Esophagus muscularis mucosa (tissue), 4 donors: ENCODE data around the gene ADD2. TPM values are rescaled to one million over a fixed set of nuclear protein-coding genes. Genes with fewer than 3 reads are reported as not detected.

Experiments
- DNase-seq: peaks from one replicate; pipeline ENCODE4 v3.0.0-alpha.2; 2017; ENCODE audit errors: extremely low spot score
- H3K27ac ChIP-seq, 4 donors: fragments of 200-600 bp; sonication (generic); replicated peaks in 1 of 4; 1 replicate in 3 of 4; 2 replicates in 1 of 4; pipeline ENCODE4 v1.5.1; 2016 to 2019; ENCODE audit warnings: mild to moderate bottlenecking in 1 of 4
- H3K27me3 ChIP-seq, 4 donors: fragments of 200-600 bp; sonication (generic); one replicate each; pipeline versions ENCODE4 v1.5.1 to v1.6.0; 2016 to 2019
- H3K36me3 ChIP-seq, 4 donors: fragments of 200-600 bp; sonication (generic); one replicate each; pipeline ENCODE4 v1.5.1; 2016 to 2019
- H3K4me1 ChIP-seq, 4 donors: fragments of 200-600 bp; sonication (generic); one replicate each; pipeline ENCODE4 v1.5.1; 2016 to 2019
- H3K4me3 ChIP-seq, 4 donors: fragments of 200-600 bp; sonication (generic); 1 replicate in 2 of 4; 2 replicates in 2 of 4; pipeline ENCODE4 v1.5.1; 2016 to 2019; ENCODE audit warnings: mild to moderate bottlenecking in 4 of 4, moderate library complexity in 1 of 4
- H3K9me3 ChIP-seq, 4 donors: fragments of 200-600 bp; sonication (generic); 1 replicate in 3 of 4; 2 replicates in 1 of 4; pipeline ENCODE4 v1.5.1; 2016 to 2019
- EP300 ChIP-seq: sonication (generic); formaldehyde crosslinking; IDR thresholded peaks from one replicate; pipeline ENCODE4 v1.6.1; 2017; ENCODE audit warnings: antibody characterized with exemption
- POLR2A ChIP-seq: fragments of 450-650 bp; IDR thresholded peaks from one replicate; pipeline ENCODE4 v1.6.1; 2017; ENCODE audit warnings: antibody characterized with exemption, moderate library complexity, mild to moderate bottlenecking, low read depth
- POLR2AphosphoS5 ChIP-seq, 2 donors: sonication (generic); formaldehyde crosslinking; IDR thresholded peaks; one replicate each; pipeline ENCODE4 v1.6.1; 2017; ENCODE audit warnings: antibody characterized with exemption in 2 of 2
- WGBS: methylation state at CpG from one replicate; pipeline ENCODE4 v1.1.5; 2018; 5-methylcytosine and 5-hydroxymethylcytosine counted together
- intact Hi-C: fragments of 100-400 bp; cut with DNase I; formaldehyde crosslinking; loops from one replicate; pipeline ENCODE4 v1.15.1; 2023
- total RNA-seq, 4 donors: library from RNA; depleted of rRNA; stranded (reverse); fragments of >200 nt; gene quantifications; one replicate each; pipeline versions ENCODE4 v1.1.0 to v1.2.1, GENCODE V29; 2016
- TF ChIP-seq, protein P1 (sequence below), 3 experiments: fragments of 200-600 bp in 2 of 3; fragments of 450-650 bp in 1 of 3; sonication (generic) in 2 of 3; IDR thresholded peaks; one replicate each; pipeline ENCODE4 v1.5.1; 2017 to 2019; ENCODE audit warnings: antibody characterized with exemption in 3 of 3, mild to moderate bottlenecking in 2 of 3, moderate library complexity in 1 of 3

Gene ADD2
- total RNA-seq, 4 donors from 2014 or later: 2.5 to 8.6 (median 5.0) TPM

DNA sequence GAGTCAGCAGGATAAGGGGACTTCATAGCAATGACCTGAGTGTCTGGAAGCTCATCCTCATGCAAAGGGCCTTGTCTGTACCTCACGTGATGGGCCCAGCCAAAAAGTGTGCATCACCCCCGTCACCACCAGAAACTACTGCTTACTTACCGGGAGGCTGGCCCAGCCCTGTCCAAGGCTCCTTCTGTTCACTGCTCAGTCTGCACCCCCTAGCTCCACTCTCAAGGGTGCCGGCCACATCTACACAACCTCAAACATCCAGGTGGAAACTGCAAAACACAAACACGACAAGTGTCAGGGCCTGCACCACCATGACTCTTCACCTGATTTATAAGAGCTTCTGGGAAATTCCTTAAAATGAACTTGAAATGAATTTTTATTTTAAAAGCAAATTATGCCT is 55.1 kb downstream of the ADD2 start:
- no peak overlapping the region for H3K4me3 ChIP-seq
- WGBS: 100% methylated on average over 4 of the region's 5 CpGs
- TF ChIP-seq, protein P1, sequence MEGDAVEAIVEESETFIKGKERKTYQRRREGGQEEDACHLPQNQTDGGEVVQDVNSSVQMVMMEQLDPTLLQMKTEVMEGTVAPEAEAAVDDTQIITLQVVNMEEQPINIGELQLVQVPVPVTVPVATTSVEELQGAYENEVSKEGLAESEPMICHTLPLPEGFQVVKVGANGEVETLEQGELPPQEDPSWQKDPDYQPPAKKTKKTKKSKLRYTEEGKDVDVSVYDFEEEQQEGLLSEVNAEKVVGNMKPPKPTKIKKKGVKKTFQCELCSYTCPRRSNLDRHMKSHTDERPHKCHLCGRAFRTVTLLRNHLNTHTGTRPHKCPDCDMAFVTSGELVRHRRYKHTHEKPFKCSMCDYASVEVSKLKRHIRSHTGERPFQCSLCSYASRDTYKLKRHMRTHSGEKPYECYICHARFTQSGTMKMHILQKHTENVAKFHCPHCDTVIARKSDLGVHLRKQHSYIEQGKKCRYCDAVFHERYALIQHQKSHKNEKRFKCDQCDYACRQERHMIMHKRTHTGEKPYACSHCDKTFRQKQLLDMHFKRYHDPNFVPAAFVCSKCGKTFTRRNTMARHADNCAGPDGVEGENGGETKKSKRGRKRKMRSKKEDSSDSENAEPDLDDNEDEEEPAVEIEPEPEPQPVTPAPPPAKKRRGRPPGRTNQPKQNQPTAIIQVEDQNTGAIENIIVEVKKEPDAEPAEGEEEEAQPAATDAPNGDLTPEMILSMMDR (IDR thresholded peaks at IDR 0.05): no peak
- TF ChIP-seq POLR2AphosphoS5 (IDR thresholded peaks at IDR 0.05): no peak
- TF ChIP-seq EP300: no peak
- no peak for TF ChIP-seq POLR2A

DNA sequence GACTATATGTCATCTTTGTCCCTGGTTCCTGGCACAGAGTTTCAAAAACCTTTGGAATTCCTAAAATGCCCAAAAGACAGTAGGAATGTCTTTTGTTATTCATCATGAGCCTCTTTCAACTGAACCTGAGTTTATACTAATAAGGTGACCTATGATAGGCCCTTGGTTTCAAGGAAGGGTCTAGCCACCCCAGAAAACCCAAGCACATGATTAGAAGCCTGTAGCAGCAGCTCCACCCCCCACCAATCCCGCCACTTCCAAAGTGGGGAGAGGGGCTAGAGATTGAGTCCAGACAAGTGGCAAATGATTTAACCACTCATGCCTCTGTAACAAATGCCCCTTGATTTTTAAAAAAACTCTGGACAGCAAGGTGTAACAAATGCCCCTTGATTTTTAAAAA is 56.8 kb downstream of the ADD2 start:
- Histone ChIP-seq H3K36me3 (no peaks in the 10 kb centered on the region), H3K27ac (no peak overlapping the region), H3K4me3 (no peak overlapping the region), H3K27me3 (no peaks in the 10 kb centered on the region), H3K9me3 (no peaks in the 10 kb centered on the region), H3K4me1 (peaks cover 0 to 4% (median 0%) of the 10 kb centered on the region in 4 donors)
- no peak for DNase-seq
- TF ChIP-seq EP300 (no peak), POLR2A (no peak), POLR2AphosphoS5 (IDR thresholded peaks at IDR 0.05) (no peak)
- TF ChIP-seq, protein P1 (IDR thresholded peaks at IDR 0.05): no peak
- intact Hi-C loops: no loop called here
- 100% methylated on average over 1 of the region's 1 CpG for WGBS

More for the DNA sequence above, 55.1 kb downstream of the ADD2 start:
- H3K4me1 ChIP-seq: peaks cover 0 to 9% (median 0%) of the 10 kb centered on the region in 4 donors
- H3K9me3 ChIP-seq: no peaks in the 10 kb centered on the region
- H3K27ac ChIP-seq: no peak overlapping the region
- no peak for DNase-seq
- no peaks in the 10 kb centered on the region for H3K27me3 ChIP-seq
- intact Hi-C loops: no loop called here
- no peaks in the 10 kb centered on the region for H3K36me3 ChIP-seq

DNA sequence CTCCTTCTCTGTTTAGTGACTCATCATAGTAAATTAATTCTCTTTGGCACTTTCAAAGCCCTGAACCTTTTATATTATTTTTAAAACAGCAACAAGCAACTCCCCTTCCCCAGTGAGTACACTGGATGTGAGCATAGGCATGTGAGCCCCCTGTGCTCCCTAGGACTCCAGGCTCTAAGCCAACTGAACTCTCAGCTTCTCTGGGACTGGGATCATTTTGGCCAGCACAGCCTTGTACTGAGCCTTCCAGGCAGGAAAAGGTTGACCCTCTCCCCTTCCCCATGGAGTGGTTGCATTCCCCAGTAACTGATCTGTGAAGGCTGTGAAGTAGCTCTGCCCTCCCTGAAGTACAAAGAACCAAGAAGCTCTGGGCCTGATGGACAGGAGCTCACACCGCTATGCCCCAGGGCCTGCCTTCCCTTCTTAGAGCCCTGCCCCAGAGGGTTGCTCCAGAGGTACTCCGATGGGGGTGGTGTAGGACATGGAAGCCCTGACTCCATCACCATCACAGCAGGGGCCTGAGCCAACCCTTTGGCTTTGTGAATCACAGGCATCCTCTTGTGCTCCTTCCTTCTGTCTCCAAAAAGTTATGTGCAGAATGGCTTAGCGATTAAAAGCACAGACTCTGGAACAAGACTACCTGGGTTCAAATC is 57.8 kb downstream of the ADD2 start:
- WGBS: 93% methylated on average over 3 of the region's 3 CpGs
- no peaks in the 10 kb centered on the region for H3K27me3 ChIP-seq
- no peaks in the 10 kb centered on the region for H3K9me3 ChIP-seq
- intact Hi-C loops: no loop called here
- DNase-seq: no peak
- TF ChIP-seq, protein P1 (IDR thresholded peaks at IDR 0.05): no peak
- TF ChIP-seq POLR2A: no peak
- TF ChIP-seq EP300: no peak
- TF ChIP-seq POLR2AphosphoS5 (IDR thresholded peaks at IDR 0.05): no peak
- no peak overlapping the region for H3K4me3 ChIP-seq
- no peak overlapping the region for H3K27ac ChIP-seq
- no peaks in the 10 kb centered on the region for H3K36me3 ChIP-seq
- no peaks in the 10 kb centered on the region for H3K4me1 ChIP-seq

DNA sequence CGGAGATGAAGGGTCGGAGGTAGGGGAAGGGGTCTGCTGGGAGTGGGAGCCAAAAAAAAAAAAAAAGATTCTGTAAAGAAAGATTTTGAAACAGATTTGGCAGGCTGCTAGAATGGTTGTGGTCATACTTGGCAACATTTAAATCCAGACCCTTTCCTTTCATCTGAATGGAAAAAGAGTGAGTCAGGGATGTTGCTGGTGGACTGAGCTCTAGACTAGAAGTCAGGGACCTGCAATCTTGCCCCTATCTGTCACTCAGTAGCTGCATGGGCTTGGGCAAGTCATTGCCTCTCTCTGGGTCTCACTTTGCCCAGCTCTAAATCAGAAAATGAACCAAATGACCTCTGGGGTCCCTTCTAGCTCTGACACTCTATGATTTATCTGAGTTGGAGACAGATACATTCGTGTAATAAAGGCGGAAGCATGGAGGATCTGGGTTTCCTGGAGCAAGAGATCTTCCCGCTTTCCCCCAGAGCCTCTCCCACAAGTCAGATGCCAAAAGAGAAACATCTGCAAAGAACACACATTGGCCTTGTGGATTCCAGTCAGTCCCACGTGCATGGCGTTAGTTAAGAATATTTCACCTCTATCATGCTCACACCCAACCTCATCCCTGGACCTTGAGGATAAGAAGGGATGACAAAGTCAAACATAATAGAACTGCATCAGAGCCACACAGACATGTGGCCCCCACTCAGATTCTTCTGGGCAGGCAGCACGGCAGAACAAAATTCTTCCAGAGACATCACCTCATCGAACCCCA is 58.5 kb downstream of the ADD2 start:
- intact Hi-C loops: no loop called here
- DNase-seq: no peak
- no peak overlapping the region for H3K27ac ChIP-seq
- WGBS: 70% methylated on average over 9 of the region's 9 CpGs
- no peak overlapping the region for H3K4me3 ChIP-seq
- TF ChIP-seq, protein P1 (IDR thresholded peaks at IDR 0.05): no peak
- TF ChIP-seq POLR2A (no peak), POLR2AphosphoS5 (IDR thresholded peaks at IDR 0.05) (no peak), EP300 (no peak)
- no peaks in the 10 kb centered on the region for H3K9me3 ChIP-seq
- H3K27me3 ChIP-seq: no peaks in the 10 kb centered on the region
- no peaks in the 10 kb centered on the region for H3K36me3 ChIP-seq
- H3K4me1 ChIP-seq: peaks cover 0 to 2% (median 0%) of the 10 kb centered on the region in 4 donors
